Aortic smooth muscle cell (primary cell): ENCODE results near the gene AMY2B. TPM values are rescaled to one million over a fixed set of nuclear protein-coding genes. Genes with fewer than 3 reads are reported as not detected.

Source experiments
- total RNA-seq: library from RNA; depleted of rRNA; stranded (reverse); fragments of >200 nt; gene quantifications from 2 replicates; pipeline ENCODE4 v1.2.3, GENCODE V29; 2014

Gene AMY2B
- total RNA-seq: 10.0 and 10.6 TPM in 2 replicates

DNA sequence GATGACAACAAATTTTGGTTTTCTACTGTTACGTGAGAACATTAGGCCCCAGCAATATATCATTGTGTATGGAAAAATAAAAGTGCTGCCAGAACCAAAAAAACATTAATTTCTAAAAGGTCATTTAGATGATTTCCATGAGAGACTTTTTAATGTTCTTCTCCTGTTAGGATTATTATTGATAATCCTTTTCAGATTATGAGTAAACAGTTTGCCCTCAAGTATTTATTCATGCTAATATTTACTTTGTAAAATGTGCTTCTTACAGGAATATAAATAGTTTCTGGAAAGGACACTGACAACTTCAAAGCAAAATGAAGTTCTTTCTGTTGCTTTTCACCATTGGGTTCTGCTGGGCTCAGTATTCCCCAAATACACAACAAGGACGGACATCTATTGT lies at the start of gene AMY2B:
Gene AMY2B (plus strand): TSS at position 301 of the 400 bp plus-strand sequence. CDS start 14 bp downstream, at position 315.

GRCh38 chr1:103525607-103526507 lies 45.5 kb upstream of the AMY2B start, which contains the start of gene RNPC3:
TSS of gene RNPC3 (plus strand) at chr1:103525699. CDS start at chr1:103526071, 372 bp downstream.

DNA sequence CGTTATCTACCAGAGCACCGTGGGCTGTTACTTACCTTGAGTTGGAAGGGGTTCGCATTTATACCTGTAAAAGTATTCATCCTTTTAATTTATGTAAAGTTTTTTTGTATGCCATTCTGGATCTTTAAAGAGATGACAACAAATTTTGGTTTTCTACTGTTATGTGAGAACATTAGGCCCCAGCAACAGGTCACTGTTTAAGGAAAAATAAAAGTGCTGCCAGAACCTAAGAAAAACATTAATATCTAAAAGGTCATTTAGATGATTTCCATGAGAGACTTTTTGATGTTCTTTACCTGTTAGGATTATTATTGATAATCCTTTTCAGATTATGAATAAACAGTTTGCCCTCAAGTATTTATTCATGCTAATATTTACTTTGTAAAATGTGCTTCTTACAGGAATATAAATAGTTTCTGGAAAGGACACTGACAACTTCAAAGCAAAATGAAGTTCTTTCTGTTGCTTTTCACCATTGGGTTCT lies 45.6 kb downstream of the AMY2B start, which contains the start of gene AMY2A:
Gene AMY2A (plus strand): TSS at position 434 of the 484 bp plus-strand sequence. CDS start 14 bp downstream, at position 448.

Other genes starting within 250 kb of the AMY2B start
- 3.8 and 5.2 TPM in 2 replicates for gene RNPC3, start 45.9 kb upstream of the AMY2B start, total RNA-seq
- gene AMY2A, start 45.8 kb downstream of the AMY2B start, total RNA-seq: not detected in 2 replicates
- gene AMY1A, start 84.2 kb downstream of the AMY2B start, total RNA-seq: not detected in 2 replicates
- not detected in 2 replicates for gene AMY1B, start 124.6 kb downstream of the AMY2B start, total RNA-seq
- not detected in 2 replicates for gene AMY1C, start 178.3 kb downstream of the AMY2B start, total RNA-seq